H1 (cell line): ENCODE measurements around the gene CC2D1B. TPM values are rescaled to one million over a fixed set of nuclear protein-coding genes. Genes with fewer than 3 reads are reported as not detected.
A peak's percentile ranks its signal among the peaks of the same experiment; 100 is the strongest.

ENCODE experiments used
- CTCF ChIA-PET: fragments of 300-600 bp; sonication (Branson Sonifier 250); formaldehyde crosslinking; loops from one replicate; lab custom pipeline; 2021; ENCODE audit not compliant: partially characterized antibody; lab: Charles Lee
- POLR2A ChIA-PET: fragments of 300-600 bp; sonication (Branson Sonifier 250); formaldehyde crosslinking; loops from one replicate; lab custom pipeline; 2021; ENCODE audit warnings: inconsistent platforms; ENCODE audit not compliant: partially characterized antibody; lab: Charles Lee
- DNase-seq, 2 experiments: peaks; one replicate each; pipeline versions ENCODE4 v3.0.0 to v3.0.0-alpha.2; 2010 to 2022; ENCODE audit warnings: low spot score in 2 of 2, low read depth in 1 of 2, mixed read lengths in 1 of 2
- FAIRE-seq: peaks from 2 replicates; lab custom pipeline; 2011; peaks lifted over from hg19 to GRCh38; lab: Jason Lieb, UNC
- H2AFZ ChIP-seq: 2 replicates; pipeline ENCODE4 v1.8.1; 2012; ENCODE audit warnings: low read length, inconsistent platforms
- H2AK5ac ChIP-seq: 2 replicates; pipeline ENCODE4 v1.6.1; 2013; ENCODE audit warnings: low read depth, low read length
- H2BK120ac ChIP-seq: replicated peaks from 2 replicates; pipeline ENCODE3; 2013; ENCODE audit warnings: low read depth, low read length, inconsistent platforms
- H2BK12ac ChIP-seq: 2 replicates; pipeline ENCODE4 v1.6.1; 2013; ENCODE audit warnings: low read depth, low read length
- H2BK15ac ChIP-seq: 2 replicates; pipeline ENCODE4 v1.6.1; 2013; ENCODE audit warnings: low read length
- H2BK20ac ChIP-seq: 2 replicates; pipeline ENCODE4 v1.6.1; 2013; ENCODE audit warnings: low read length
- H2BK5ac ChIP-seq: 2 replicates; pipeline ENCODE4 v1.6.1; 2013; ENCODE audit warnings: low read depth, low read length
- H3K14ac ChIP-seq: 2 replicates; pipeline ENCODE4 v1.6.1; 2013; ENCODE audit warnings: inconsistent platforms; ENCODE audit not compliant: insufficient read length
- H3K18ac ChIP-seq: 2 replicates; pipeline ENCODE4 v1.6.1; 2013; ENCODE audit warnings: low read length; ENCODE audit errors: extremely low read depth
- H3K23ac ChIP-seq: 2 replicates; pipeline ENCODE4 v1.6.1; 2013; ENCODE audit warnings: inconsistent platforms; ENCODE audit not compliant: insufficient read length
- H3K23me2 ChIP-seq: 2 replicates; pipeline ENCODE4 v1.6.1; 2013; ENCODE audit warnings: low read depth, low read length
- H3K27ac ChIP-seq: 2 replicates; pipeline ENCODE4 v1.6.1; 2011; ENCODE audit warnings: low read depth, low read length, inconsistent platforms
- H3K27me3 ChIP-seq, 4 experiments: replicated peaks in 1 of 4; 1 replicate in 1 of 4; 2 replicates in 3 of 4; pipeline versions ENCODE4 v1.6.1 to v1.8.1; 2011 to 2013; ENCODE audit warnings: low read length in 3 of 4, mild to moderate bottlenecking in 3 of 4, inconsistent platforms in 2 of 4, mixed read lengths in 2 of 4, moderate library complexity in 1 of 4; ENCODE audit not compliant: control insufficient read depth in 3 of 4, insufficient read depth in 3 of 4; ENCODE audit errors: extremely low read depth in 1 of 4
- H3K36me3 ChIP-seq, 4 experiments: 2 replicates each; pipeline versions ENCODE4 v1.6.1 to v1.8.1; 2011 to 2013; ENCODE audit warnings: mild to moderate bottlenecking in 4 of 4, low read length in 3 of 4, moderate library complexity in 2 of 4, control low read depth in 1 of 4, inconsistent platforms in 1 of 4; ENCODE audit not compliant: insufficient read depth in 4 of 4, control insufficient read depth in 2 of 4
- H3K4ac ChIP-seq: replicated peaks from 2 replicates; pipeline ENCODE3; 2013; ENCODE audit warnings: low read length, low read depth, mixed read lengths, inconsistent platforms; ENCODE audit not compliant: insufficient read length
- H3K4me1 ChIP-seq, 4 experiments: replicated peaks in 1 of 4; 1 replicate in 1 of 4; 2 replicates in 3 of 4; pipeline versions ENCODE4 v1.6.1 to v1.8.1; 2011 to 2013; ENCODE audit warnings: low read length in 3 of 4, inconsistent platforms in 2 of 4, mixed read lengths in 1 of 4; ENCODE audit not compliant: insufficient read depth in 4 of 4, control insufficient read depth in 3 of 4
- H3K4me2 ChIP-seq, 2 experiments: 2 replicates each; pipeline versions ENCODE4 v1.6.1 to v1.8.1; 2011 to 2013; ENCODE audit warnings: low read depth in 2 of 2, low read length in 2 of 2, control low read depth in 1 of 2, inconsistent platforms in 1 of 2, mild to moderate bottlenecking in 1 of 2; ENCODE audit not compliant: insufficient read depth in 1 of 2
- H3K4me3 ChIP-seq, 4 experiments: fragments of 200-600, 300-600 bp in 1 of 4; sonication (generic), shearing (Covaris generic), sonication (Bioruptor Twin) in 1 of 4; 2 replicates each; pipeline versions ENCODE4 v1.5.1 to v1.8.1; 2011 to 2016; ENCODE audit warnings: low read length in 4 of 4, low read depth in 3 of 4, control low read depth in 2 of 4, inconsistent platforms in 2 of 4, mild to moderate bottlenecking in 2 of 4, mixed read lengths in 1 of 4, moderate library complexity in 1 of 4; ENCODE audit not compliant: insufficient read depth in 2 of 4; ENCODE audit errors: extremely low read depth in 1 of 4
- H3K56ac ChIP-seq: replicated peaks from 2 replicates; pipeline ENCODE3; 2013; ENCODE audit warnings: low read depth, mild to moderate bottlenecking, mixed read lengths, low read length, inconsistent platforms; ENCODE audit not compliant: insufficient read length
- H3K79me1 ChIP-seq: 2 replicates; pipeline ENCODE4 v1.6.1; 2013; ENCODE audit warnings: low read depth, low read length, control low read depth
- H3K79me2 ChIP-seq, 2 experiments: 2 replicates each; pipeline versions ENCODE4 v1.6.1 to v1.8.1; 2012 to 2013; ENCODE audit warnings: low read length in 2 of 2, mild to moderate bottlenecking in 2 of 2, inconsistent platforms in 1 of 2; ENCODE audit not compliant: insufficient read depth in 2 of 2, control insufficient read depth in 1 of 2
- H3K9ac ChIP-seq, 4 experiments: replicated peaks in 1 of 4; 1 replicate in 1 of 4; 2 replicates in 3 of 4; pipeline versions ENCODE4 v1.6.1 to v1.8.1; 2011 to 2013; ENCODE audit warnings: low read depth in 3 of 4, low read length in 3 of 4, control low read depth in 2 of 4, mild to moderate bottlenecking in 2 of 4, moderate library complexity in 2 of 4, inconsistent platforms in 1 of 4; ENCODE audit errors: extremely low read depth in 1 of 4
- H3K9me3 ChIP-seq, 2 experiments: 2 replicates each; pipeline versions ENCODE4 v1.6.1 to v1.8.1; 2012 to 2013; ENCODE audit warnings: mild to moderate bottlenecking in 2 of 2, moderate library complexity in 2 of 2, control low read depth in 1 of 2, inconsistent platforms in 1 of 2, low read depth in 1 of 2, low read length in 1 of 2, mixed read lengths in 1 of 2; ENCODE audit not compliant: insufficient read depth in 2 of 2
- H4K20me1 ChIP-seq, 2 experiments: replicated peaks in 1 of 2; 2 replicates each; pipeline versions ENCODE3 to v1.8.1; 2011 to 2013; ENCODE audit warnings: inconsistent platforms in 2 of 2, low read length in 2 of 2, mild to moderate bottlenecking in 1 of 2; ENCODE audit not compliant: insufficient read depth in 2 of 2, control insufficient read depth in 1 of 2
- H4K5ac ChIP-seq: 2 replicates; pipeline ENCODE4 v1.6.1; 2013; ENCODE audit warnings: low read length, low read depth, mixed read lengths, inconsistent platforms; ENCODE audit not compliant: insufficient read length
- H4K8ac ChIP-seq: 2 replicates; pipeline ENCODE4 v1.8.0; 2013; ENCODE audit warnings: mild to moderate bottlenecking, moderate library complexity, low read length, inconsistent platforms; ENCODE audit not compliant: insufficient read depth; ENCODE audit errors: extremely low read depth
- H4K91ac ChIP-seq: replicated peaks from 2 replicates; pipeline ENCODE3; 2013; ENCODE audit warnings: low read length, mixed read lengths, inconsistent platforms; ENCODE audit not compliant: insufficient read length
- CEBPB ChIP-seq: IDR thresholded peaks from 2 replicates; pipeline ENCODE4 v1.6.1; 2012; ENCODE audit warnings: low read depth, low read length
- CHD2 ChIP-seq: IDR thresholded peaks from 2 replicates; pipeline ENCODE4 v1.6.1; 2012; ENCODE audit warnings: low read length, improper control_type of control experiment
- EGR1 ChIP-seq: IDR thresholded peaks from 2 replicates; pipeline ENCODE4 v1.6.1; 2011; ENCODE audit warnings: low read depth, low read length, borderline replicate concordance
- FOSL1 ChIP-seq: IDR thresholded peaks from 2 replicates; pipeline ENCODE4 v1.6.1; 2011; ENCODE audit warnings: mild to moderate bottlenecking, low read depth, low read length, moderate library complexity; ENCODE audit not compliant: insufficient read depth
- GABPA ChIP-seq: IDR thresholded peaks from 2 replicates; pipeline ENCODE4 v1.6.1; 2011; ENCODE audit warnings: mild to moderate bottlenecking, low read length, moderate library complexity, borderline replicate concordance; ENCODE audit not compliant: insufficient read depth
- GTF2F1 ChIP-seq: IDR thresholded peaks from 2 replicates; pipeline ENCODE4 v1.6.1; 2012; ENCODE audit warnings: low read depth, low read length, improper control_type of control experiment, borderline replicate concordance
- SP4 ChIP-seq: IDR thresholded peaks from 2 replicates; pipeline ENCODE4 v1.6.1; 2012; ENCODE audit warnings: low read length, inconsistent platforms
- WGBS, 2 experiments: shearing (Covaris generic) in 1 of 2; methylation state at CpG; one replicate each; pipeline versions ENCODE4 v1.1.6 to v1.1.7; 2013 to 2015; ENCODE audit warnings: low lambda C conversion rate in 2 of 2, mixed read lengths in 2 of 2, inconsistent platforms in 1 of 2, low coverage in 1 of 2, missing lambda C conversion rate in 1 of 2; ENCODE audit not compliant: insufficient replicate concordance in 2 of 2, insufficient coverage in 1 of 2, insufficient read length in 1 of 2; ENCODE audit errors: extremely low coverage in 1 of 2, missing lambda C conversion rate in 1 of 2; 5-methylcytosine and 5-hydroxymethylcytosine counted together
- long read RNA-seq, 2 experiments: library from RNA in 1 of 2; library from capped mRNA in 1 of 2; stranded (forward); transcript quantifications; one replicate each; pipeline ENCODE4 v2.0.0, GENCODE V29; 2021; ENCODE audit warnings: inconsistent platforms in 1 of 2
- polyA minus RNA-seq, 3 experiments: library from RNA; depleted of rRNA, polyadenylated mRNA; stranded (reverse); fragments of >200 nt; gene quantifications; 1 replicate in 2 of 3; 2 replicates in 1 of 3; pipeline ENCODE4 v1.2.3, GENCODE V29; 2011
- polyA plus RNA-seq, 7 experiments: library from polyadenylated mRNA; depleted of rRNA in 3 of 7; stranded (reverse) in 5 of 7; unstranded in 2 of 7; fragments of >200 nt in 5 of 7; fragments of 200-250 nt in 2 of 7; gene quantifications; 1 replicate in 5 of 7; 2 replicates in 1 of 7; 4 replicates in 1 of 7; pipeline versions ENCODE4 v1.2.1 to v1.2.3, GENCODE V29; 2011 to 2013; ENCODE audit warnings: missing spikeins in 2 of 7, mixed read lengths in 2 of 7
- total RNA-seq: library from RNA; stranded (reverse); fragmentation: NEBNext Ultra II Directional; extraction: Animal tissue kit (Norgen Biotek cat#: 25700); gene quantifications from 2 replicates; pipeline ENCODE4 v1.2.1, GENCODE V29; 2021
- TF ChIP-seq, protein P1 (sequence below): IDR thresholded peaks from 2 replicates; pipeline ENCODE4 v1.6.1; 2012; ENCODE audit warnings: inconsistent platforms

The CC2D1B gene
- total RNA-seq (13.1 and 13.8 TPM in 2 replicates), polyA plus RNA-seq (2011; rRNA removed) (7.4 and 9.2 TPM in 2 replicates), polyA minus RNA-seq (2011; rRNA and poly(A)+ RNA removed) (8.8 and 10.7 TPM in 2 replicates)
- 8.9 TPM for polyA plus RNA-seq (2011; cell fraction: cytosol; rRNA removed)
- 38.0 TPM for polyA plus RNA-seq (2011; cell fraction: nucleus; rRNA removed)
- polyA plus RNA-seq (2012, experiment 1 of 2): 9.9 to 14.7 TPM (median 14.0 TPM) in 4 replicates
- 10.1 TPM for polyA plus RNA-seq (2012, experiment 2 of 2)
- 8.6 TPM for polyA plus RNA-seq (2013, experiment 1 of 2)
- polyA plus RNA-seq (2013, experiment 2 of 2): 7.5 TPM
- 9.1 TPM for polyA minus RNA-seq (2011; cell fraction: cytosol; rRNA and poly(A)+ RNA removed)
- polyA minus RNA-seq (2011; cell fraction: nucleus; rRNA and poly(A)+ RNA removed): 21.8 TPM
- long read RNA-seq, experiment 1, partial matches to known transcripts: 4 of 4 reads
- long read RNA-seq, experiment 1, other reads (novel, unspliced or antisense): 0 of 4 reads
- long read RNA-seq, experiment 2, partial matches to known transcripts: 0 of 2 reads
- long read RNA-seq, experiment 2, other reads (novel, unspliced or antisense): 0 of 2 reads

DNA sequence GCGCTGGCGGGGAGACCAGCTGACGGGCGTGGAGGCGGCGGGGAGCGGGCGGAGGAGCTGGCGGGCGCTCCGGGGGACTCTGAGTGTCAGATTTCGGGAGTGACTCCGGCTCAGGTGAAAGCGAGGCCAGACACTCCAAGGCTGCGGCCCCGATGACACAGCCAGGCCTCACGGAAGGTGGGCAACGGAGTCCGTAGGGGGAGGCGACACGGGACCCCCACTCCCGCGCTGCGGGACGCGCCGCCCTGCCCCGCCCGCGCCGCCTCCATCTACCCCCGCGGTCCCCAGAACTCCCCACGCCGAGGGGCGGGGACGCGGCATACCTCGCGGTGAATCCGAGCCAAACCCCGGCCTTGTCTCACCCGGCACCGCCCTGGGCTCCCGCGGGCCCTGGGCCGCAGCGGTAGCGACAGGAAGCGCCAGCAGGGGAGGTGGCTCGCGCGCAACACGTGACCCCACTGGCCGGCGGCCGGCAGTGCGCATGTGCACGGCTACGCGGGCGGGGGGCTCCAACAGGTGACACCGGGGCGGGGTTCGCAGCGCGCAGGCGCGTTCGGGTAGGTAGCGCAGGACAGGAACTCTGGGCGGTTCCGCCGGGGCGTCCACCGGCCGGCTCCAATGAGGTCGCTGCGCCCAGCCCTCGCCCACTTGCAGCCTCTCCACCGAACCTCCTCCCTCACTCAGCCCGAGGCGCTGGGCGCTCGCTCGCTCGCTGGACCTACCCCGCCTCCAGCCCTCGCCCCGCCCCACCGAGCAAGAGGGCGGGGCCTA lies at the start of gene CC2D1B:
Gene CC2D1B (minus strand): TSS at position 460 of the 771 bp plus-strand sequence. CDS start 1,585 bp downstream, outside the sequence.
- Histone ChIP-seq H3K79me1 (peaks cover 9% of the 10 kb centered on the region; the same call in 1 of the 2 replicates), H3K23ac (no peak within 1 kb of the TSS), H3K56ac (peak within 1 kb of the TSS; percentile 33), H4K20me1 (peaks cover 0 to 9% of the 10 kb centered on the region in 2 experiments), H3K27me3 (no peaks in the 10 kb centered on the region), H3K27ac (peak within 1 kb of the TSS; percentile 20; the same call in 1 of the 2 replicates), H3K9ac (peak within 1 kb of the TSS; percentile 59 to 88 (median 66)), H2BK15ac (no peak within 1 kb of the TSS), H3K36me3 (peaks cover 0 to 15% (median 7%) of the 10 kb centered on the region in 4 experiments; a peak in 4 of 8 replicates), H4K91ac (peak within 1 kb of the TSS; percentile 87), H3K18ac (peak within 1 kb of the TSS; percentile 87), H3K23me2 (peaks cover 12% of the 10 kb centered on the region), H2BK5ac (peak within 1 kb of the TSS; percentile 73; the same call in 1 of the 2 replicates), H2BK12ac (0 out of 2 replicates have a peak within 1 kb of the TSS, but pooled peaks have one; percentile 76), H3K4me2 (peak within 1 kb of the TSS; percentile 86 to 99), H4K8ac (peak within 1 kb of the TSS; percentile 83), H3K4ac (peak within 1 kb of the TSS; percentile 35), H4K5ac (peak within 1 kb of the TSS; percentile 54), H2AFZ (peak within 1 kb of the TSS; percentile 74; the same call in 1 of the 2 replicates), H3K79me2 (peaks cover 0 to 5% of the 10 kb centered on the region in 2 experiments; a peak in 1 of 4 replicates), H3K14ac (no peak within 1 kb of the TSS), H2BK20ac (no peak within 1 kb of the TSS), H3K4me1 (peaks cover 0 to 9% (median 5%) of the 10 kb centered on the region in 4 experiments), H2AK5ac (0 out of 2 replicates have a peak within 1 kb of the TSS, but pooled peaks have one; percentile 69), H3K4me3 (peak within 1 kb of the TSS; percentile 76 to 92 (median 86)), H2BK120ac (no peak within 1 kb of the TSS), H3K9me3 (no peaks in the 10 kb centered on the region)
- ChIA-PET CTCF (interaction anchor here (1.0 to 1.4 kb wide), 3 partner anchors 14 to 24 kb away, joined by 3 to 9 read pairs (median 5); no protein-coding TSS in a partner anchor), POLR2A (interaction anchor here (0.6 to 4.0 kb wide), 8 partner anchors 9 to 333 kb away, joined by 3 to 46 read pairs (median 6); partner anchors contain the start of genes BTF3L4, ORC1, PRPF38A and TXNDC12)
- DNase-seq (peak; percentile 99 to 100), FAIRE-seq (no peak)
- 4% methylated on average over 53 of the region's 92 CpGs; no CpG with 5 or more reads in 1 of the 2 experiments for WGBS, 2 experiments
- TF ChIP-seq GTF2F1: no peak
- 0 out of 2 replicates have a peak, but pooled peaks have one; percentile 46 for TF ChIP-seq FOSL1
- TF ChIP-seq, protein P1, sequence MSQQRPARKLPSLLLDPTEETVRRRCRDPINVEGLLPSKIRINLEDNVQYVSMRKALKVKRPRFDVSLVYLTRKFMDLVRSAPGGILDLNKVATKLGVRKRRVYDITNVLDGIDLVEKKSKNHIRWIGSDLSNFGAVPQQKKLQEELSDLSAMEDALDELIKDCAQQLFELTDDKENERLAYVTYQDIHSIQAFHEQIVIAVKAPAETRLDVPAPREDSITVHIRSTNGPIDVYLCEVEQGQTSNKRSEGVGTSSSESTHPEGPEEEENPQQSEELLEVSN: no peak
- TF ChIP-seq EGR1: no peak
- no peak for TF ChIP-seq GABPA
- TF ChIP-seq CEBPB: no peak
- no peak; the same call in 1 of the 2 replicates for TF ChIP-seq SP4
- TF ChIP-seq CHD2: no peak
